ENCODE data around the gene SYAP1. TPM values are rescaled to one million over a fixed set of nuclear protein-coding genes. Genes with fewer than 3 reads are reported as not detected.
A peak's percentile ranks its signal among the peaks of the same experiment; 100 is the strongest.

SYAP1 gene
- total and polyA plus RNA-seq, 9 of the 15 experiments (the other 6 are each of a cell fraction or from before 2014, with no cell fraction given), result 5.7 to 35.3 (median 27.6) TPM

GRCh38 chrX:16786139-16786790 is 66.9 kb downstream of the SYAP1 start, which contains the start of gene TXLNG (continued):
- TF ChIP-seq TAF1 (IDR thresholded peaks at IDR 0.05; ENCODE audit: control insufficient read depth, extremely low read depth, insufficient read depth, low read length, severe bottlenecking) (peak; percentile 66), KDM4B (IDR thresholded peaks at IDR 0.05; ENCODE audit: borderline replicate concordance in 2 of 2, low read depth in 1 of 2) (no peak), MITF (IDR thresholded peaks at IDR 0.05) (0 out of 2 replicates have a peak, but pooled peaks have one; percentile 4), ZNF224 (CRISPR knock-in tag; IDR thresholded peaks at IDR 0.05) (no peak), MNT (conservative IDR thresholded peaks at IDR 0.05) (peak; percentile 66 to 79), RBM34 (IDR thresholded peaks at IDR 0.05; ENCODE audit: borderline replicate concordance, insufficient read depth, low read length) (peak; percentile 13; the same call in 1 of the 2 replicates), RBM25 (IDR thresholded peaks at IDR 0.05; ENCODE audit: low read depth, low read length, severe bottlenecking) (peak; percentile 27), ZNF395 (CRISPR knock-in tag; IDR thresholded peaks at IDR 0.05) (no peak), ARID4B (CRISPR knock-in tag; IDR thresholded peaks at IDR 0.05) (no peak), CTBP1 (IDR thresholded peaks at IDR 0.05; ENCODE audit: borderline replicate concordance) (peak; percentile 54), ZNF239 (CRISPR knock-in tag; IDR thresholded peaks at IDR 0.05) (no peak), SAFB (IDR thresholded peaks at IDR 0.05; ENCODE audit: borderline replicate concordance, low read depth, low read length) (no peak), RBM17 (IDR thresholded peaks at IDR 0.05; ENCODE audit: borderline replicate concordance, low read depth, low read length) (no peak), MTA1 (IDR thresholded peaks at IDR 0.05; ENCODE audit: borderline replicate concordance) (peak; percentile 95), ZNF140 (CRISPR knock-in tag; IDR thresholded peaks at IDR 0.05) (no peak), MEF2D (tag; conservative IDR thresholded peaks at IDR 0.05; ENCODE audit: low read depth) (no peak), ZNF589 (CRISPR knock-in tag; IDR thresholded peaks at IDR 0.05; ENCODE audit: low read depth) (no peak)

All from K562 (cell line).